Lung (tissue), 12 donors: ENCODE data around the gene CACNA1A. TPM values are rescaled to one million over a fixed set of nuclear protein-coding genes. Genes with fewer than 3 reads are reported as not detected.
A peak's percentile ranks its signal among the peaks of the same experiment; 100 is the strongest.

Experiments
- ATAC-seq: fragments of 200-7000 bp; cut with Tn5 transposase; one replicate; pipeline ENCODE4 v1.9.1; 2020; ENCODE audit warnings: moderate number of reproducible peaks; ENCODE audit not compliant: insufficient read depth, low FRiP score
- DNase-seq, 3 donors: peaks; one replicate each; pipeline ENCODE4 v3.0.0-alpha.2; 2013 to 2017
- H3K27ac ChIP-seq, 2 donors: one replicate each; pipeline ENCODE4 v1.5.1; 2013; ENCODE audit warnings: mild to moderate bottlenecking in 2 of 2, moderate library complexity in 2 of 2, control low read depth in 1 of 2, inconsistent platforms in 1 of 2, low read depth in 1 of 2, low read length in 1 of 2
- H3K27me3 ChIP-seq, 3 donors: one replicate each; pipeline ENCODE4 v1.5.1; 2013; ENCODE audit warnings: low read length in 2 of 3; ENCODE audit not compliant: control insufficient read depth in 3 of 3, insufficient read depth in 3 of 3
- H3K36me3 ChIP-seq, 4 donors: one replicate each; pipeline ENCODE4 v1.5.1; 2013; ENCODE audit warnings: low read length in 4 of 4, mild to moderate bottlenecking in 1 of 4, moderate library complexity in 1 of 4; ENCODE audit not compliant: control insufficient read depth in 4 of 4, insufficient read depth in 4 of 4
- H3K4me1 ChIP-seq, 5 donors: one replicate each; pipeline ENCODE4 v1.5.1; 2013; ENCODE audit warnings: low read length in 5 of 5, mild to moderate bottlenecking in 2 of 5, moderate library complexity in 1 of 5; ENCODE audit not compliant: control insufficient read depth in 5 of 5, insufficient read depth in 5 of 5
- H3K4me3 ChIP-seq: one replicate; pipeline ENCODE4 v1.5.1; 2013; ENCODE audit warnings: mild to moderate bottlenecking, control low read depth, moderate library complexity
- H3K9ac ChIP-seq, 2 donors: one replicate each; pipeline ENCODE4 v1.5.1; 2013; ENCODE audit warnings: low read length in 2 of 2, control low read depth in 1 of 2; ENCODE audit not compliant: insufficient read depth in 1 of 2
- H3K9me3 ChIP-seq, 4 donors: one replicate each; pipeline ENCODE4 v1.5.1; 2013; ENCODE audit warnings: low read length in 3 of 4, mild to moderate bottlenecking in 1 of 4, moderate library complexity in 1 of 4; ENCODE audit not compliant: control insufficient read depth in 4 of 4, insufficient read depth in 3 of 4
- CTCF ChIP-seq: IDR thresholded peaks from 2 replicates; pipeline ENCODE4 v1.5.1; 2012; ENCODE audit warnings: mild to moderate bottlenecking; ENCODE audit errors: control extremely low read depth, extremely low read depth
- WGBS, 2 donors: extraction: QIAGEN DNeasy Blood & Tissue Kit; methylation state at CpG; one replicate each; pipeline ENCODE4 v1.1.7; 2013; 5-methylcytosine and 5-hydroxymethylcytosine counted together
- polyA plus RNA-seq, 2 donors: library from polyadenylated mRNA; stranded (reverse); fragments of 200-250 nt; gene quantifications; one replicate each; pipeline ENCODE4 v1.2.1, GENCODE V29; 2013
- total RNA-seq, 2 donors: library from RNA; depleted of rRNA in 1 of 2; stranded (reverse); fragments of >200 nt in 1 of 2; gene quantifications; one replicate each; pipeline ENCODE4 v1.2.1, GENCODE V29; 2014 to 2021
- donor health status: control.
- donor health status: control.
- donor health status: Bipolar disorder and iron deficiency.
- donor health status: healthy.
- donor health status: DM: yes; HTN: yes; CAD: no.

CACNA1A gene
- total and polyA plus RNA-seq, 4 donors, result 0.27 to 1.00 (median 0.75) TPM

DNA sequence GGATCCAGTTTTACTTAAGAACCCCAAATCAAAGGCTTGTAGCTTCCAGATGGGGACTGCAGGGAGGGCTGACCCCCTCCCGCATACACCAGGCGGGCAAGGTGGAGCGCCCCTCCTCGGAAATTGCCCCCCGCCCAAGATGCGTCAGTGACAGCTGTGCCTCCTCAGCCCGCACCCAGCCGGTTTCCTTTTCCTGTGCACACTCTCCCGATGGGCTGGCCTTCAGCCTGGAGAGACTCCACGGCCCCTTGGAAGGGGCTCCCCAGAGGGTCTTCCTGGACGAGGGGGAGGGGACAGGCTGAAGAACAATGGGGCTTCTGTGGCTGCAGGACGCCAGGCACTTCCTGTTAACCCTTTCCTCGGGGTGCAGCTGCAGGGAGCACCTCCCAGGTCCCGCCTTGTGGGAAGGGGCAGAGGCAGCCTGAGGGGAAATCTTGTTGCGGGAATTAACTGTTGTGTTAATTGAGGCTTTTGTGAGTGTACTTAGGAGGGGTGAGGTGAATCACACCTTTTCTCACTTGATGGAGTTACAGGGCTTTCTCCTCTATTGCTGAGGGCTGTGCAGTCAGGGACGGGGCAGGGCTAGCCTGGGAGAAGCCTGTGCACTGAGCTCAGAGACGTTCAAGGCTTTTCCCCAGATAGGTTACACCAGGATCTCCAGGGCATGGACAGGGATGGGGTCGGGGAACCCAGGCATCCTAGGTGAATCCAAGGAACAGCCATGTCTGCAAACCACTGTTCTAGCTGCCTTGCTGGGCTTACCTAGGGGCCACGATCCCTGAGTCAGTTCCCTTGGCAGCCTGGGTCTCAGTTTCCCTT lies 341.7 kb downstream of the CACNA1A start:
- Histone ChIP-seq H3K9me3 (no peaks in the 10 kb centered on the region), H3K36me3 (no peaks in the 10 kb centered on the region), H3K4me1 (peaks cover 5 to 50% (median 15%) of the 10 kb centered on the region in 5 donors), H3K9ac (peak overlapping the region; percentile 16 to 53), H3K4me3 (no peak overlapping the region), H3K27me3 (no peaks in the 10 kb centered on the region), H3K27ac (peak overlapping the region; percentile 79 to 94)
- WGBS, 2 donors, result 6 to 15% methylated on average over 19 of the region's 19 CpGs
- TF ChIP-seq CTCF, result no peak
- peak; percentile 99 to 100 (median 100) for DNase-seq
- ATAC-seq, result peak; percentile 8

GRCh38 chr19:13163609-13164342 lies 342.5 kb downstream of the CACNA1A start:
- Histone ChIP-seq H3K4me3 (no peak overlapping the region), H3K27me3 (no peaks in the 10 kb centered on the region), H3K9ac (peak overlapping the region; percentile 31 to 87), H3K9me3 (no peaks in the 10 kb centered on the region), H3K36me3 (no peaks in the 10 kb centered on the region), H3K4me1 (peaks cover 5 to 50% (median 15%) of the 10 kb centered on the region in 5 donors), H3K27ac (peak overlapping the region; percentile 79 to 94)
- no peak for TF ChIP-seq CTCF
- WGBS, 2 donors, result 2 to 6% methylated on average over 20 of the region's 20 CpGs
- ATAC-seq (peak; percentile 23), DNase-seq (peak; percentile 95 to 96 (median 96))

DNA sequence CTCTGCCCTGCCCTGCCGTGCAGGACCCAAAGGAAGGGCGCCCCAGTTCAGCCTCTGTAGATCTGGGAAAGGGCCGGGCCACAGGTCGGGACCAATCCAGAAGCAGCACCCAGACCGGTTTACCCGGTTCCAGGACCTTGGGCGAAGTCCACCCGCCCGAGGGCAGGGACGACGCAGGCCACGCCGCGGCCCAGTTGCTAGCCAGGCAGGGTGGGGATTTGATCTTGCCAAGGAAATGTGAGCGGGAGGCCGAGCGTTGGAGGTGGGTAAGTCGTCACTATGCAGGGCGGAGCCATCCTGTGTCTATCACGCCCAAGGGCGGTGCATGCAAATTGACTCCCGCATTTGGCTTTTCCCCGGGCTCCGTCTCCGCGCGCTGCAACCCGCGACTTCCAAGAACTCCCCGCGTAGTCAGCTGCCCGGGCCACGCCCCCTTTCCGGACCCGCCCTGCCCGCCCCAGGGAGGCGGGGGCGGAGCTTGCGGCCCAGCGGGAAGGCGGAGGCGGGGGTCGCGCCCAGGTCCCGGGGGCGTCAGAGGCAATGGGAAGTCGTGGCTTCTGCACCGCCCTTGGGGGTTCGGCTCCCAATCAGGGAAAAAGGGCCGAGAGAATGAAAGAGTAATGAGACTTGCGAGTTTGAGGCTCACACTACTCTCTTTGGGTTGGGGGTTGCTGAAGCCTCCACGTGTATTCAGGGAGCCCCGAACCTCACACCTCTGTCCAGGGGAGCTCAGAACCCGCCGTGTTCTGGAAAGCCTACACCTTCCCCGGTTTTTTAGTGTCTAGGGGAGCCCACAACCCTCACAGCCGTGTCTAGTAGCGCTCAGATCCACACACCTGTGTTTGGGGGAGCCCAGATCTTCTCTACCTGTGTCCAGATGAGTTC lies 343.3 kb downstream of the CACNA1A start:
- 1 to 2% methylated on average over 58 of the region's 58 CpGs for WGBS, 2 donors
- peak; percentile 73 for ATAC-seq

More for the DNA sequence above, 343.3 kb downstream of the CACNA1A start:
- no peak for TF ChIP-seq CTCF
- peak; percentile 98 to 100 (median 98) for DNase-seq
- Histone ChIP-seq H3K4me1 (peaks cover 5 to 49% (median 15%) of the 10 kb centered on the region in 5 donors), H3K36me3 (no peaks in the 10 kb centered on the region), H3K27me3 (no peaks in the 10 kb centered on the region), H3K9me3 (no peaks in the 10 kb centered on the region), H3K9ac (peak overlapping the region; percentile 31 to 87), H3K4me3 (no peak overlapping the region), H3K27ac (peak overlapping the region; percentile 86 to 94)
